LoVo (cell line): ENCODE measurements around the gene CDKN2A.
"Not testable (repeated sequence)": the region's sequence is repeated elsewhere in the genome, so short reads cannot be mapped to it uniquely, and the experiment has no call there.

Experiments
- DNase-seq: peaks from one replicate; pipeline ENCODE4 v3.0.0-alpha.2; 2016; ENCODE audit warnings: low spot score

The CDKN2A gene

DNA sequence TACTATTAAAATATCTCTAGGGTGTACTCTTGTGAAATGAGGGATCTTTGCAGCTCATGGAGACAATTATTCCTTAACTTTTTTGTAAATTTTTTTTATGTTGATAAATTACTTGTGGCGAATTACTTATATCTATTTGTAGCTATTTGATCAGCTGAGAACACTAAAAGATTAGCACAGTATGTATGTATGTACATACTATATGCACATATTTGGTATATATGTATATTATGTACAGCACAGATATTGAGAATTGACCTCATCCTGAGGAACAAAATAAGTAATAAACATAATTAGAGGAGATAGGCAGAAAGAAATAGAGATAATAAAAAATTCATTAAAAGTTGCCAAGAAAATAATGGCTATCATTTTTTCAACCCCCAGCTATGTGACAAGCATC, 11.8 kb downstream of the CDKN2A start:
- DNase-seq = no peak

GRCh38 chr9:21976334-21976875, 17.8 kb downstream of the CDKN2A start:
- DNase-seq = no peak

- DNase-seq = peak; percentile 16
Observed at GRCh38 chr9:21974722-21975409, 19.3 kb downstream of the CDKN2A start.

- no peak for DNase-seq
Observed at GRCh38 chr9:21974343-21974721, 19.9 kb downstream of the CDKN2A start.

DNA sequence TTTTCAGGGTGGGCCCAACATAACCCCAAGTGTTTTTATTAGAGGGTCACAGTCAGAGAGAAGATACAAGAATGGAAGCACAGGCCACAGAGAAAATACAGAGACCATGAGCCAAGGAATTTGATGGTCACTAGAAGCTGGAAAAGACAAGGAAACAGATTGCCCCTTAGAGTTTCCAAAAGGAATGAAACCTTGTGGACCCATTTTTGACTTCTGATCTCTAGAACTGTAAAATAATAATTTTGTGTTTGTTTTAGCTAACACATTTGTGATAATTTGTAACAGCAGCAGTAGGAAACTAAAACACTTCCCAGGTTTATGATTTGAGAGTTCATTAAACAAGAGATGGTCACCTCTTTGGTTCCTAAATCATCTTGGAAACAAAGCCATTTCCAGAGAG, 21.8 kb downstream of the CDKN2A start:
- DNase-seq = no peak

DNA sequence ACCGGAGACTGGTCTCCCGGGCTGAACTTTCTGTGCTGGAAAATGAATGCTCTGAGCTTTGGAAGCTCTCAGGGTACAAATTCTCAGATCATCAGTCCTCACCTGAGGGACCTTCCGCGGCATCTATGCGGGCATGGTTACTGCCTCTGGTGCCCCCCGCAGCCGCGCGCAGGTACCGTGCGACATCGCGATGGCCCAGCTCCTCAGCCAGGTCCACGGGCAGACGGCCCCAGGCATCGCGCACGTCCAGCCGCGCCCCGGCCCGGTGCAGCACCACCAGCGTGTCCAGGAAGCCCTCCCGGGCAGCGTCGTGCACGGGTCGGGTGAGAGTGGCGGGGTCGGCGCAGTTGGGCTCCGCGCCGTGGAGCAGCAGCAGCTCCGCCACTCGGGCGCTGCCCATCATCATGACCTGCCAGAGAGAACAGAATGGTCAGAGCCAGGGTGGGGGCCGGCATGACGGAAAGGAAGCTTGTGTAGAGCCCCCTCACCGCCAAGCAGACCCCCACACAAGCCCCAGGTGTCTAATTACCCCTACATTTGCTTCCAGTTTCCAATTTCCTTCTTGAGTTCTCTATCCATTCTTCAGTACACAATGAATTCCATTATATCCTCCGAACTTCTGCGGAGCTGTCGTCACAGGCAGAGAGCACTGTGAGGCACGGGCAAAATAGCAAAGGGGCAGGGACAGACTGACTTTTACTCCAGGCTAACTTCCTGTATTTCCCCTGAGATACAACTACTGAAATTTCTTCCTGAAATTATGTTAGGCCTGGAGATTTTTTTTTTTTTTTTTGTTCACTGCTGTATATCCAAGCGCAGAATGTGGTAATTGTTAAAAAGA, 23.2 kb downstream of the CDKN2A start:
- DNase-seq = no peak

GRCh38 chr9:21969951-21970799, 24.0 kb downstream of the CDKN2A start:
- no peak for DNase-seq

DNA sequence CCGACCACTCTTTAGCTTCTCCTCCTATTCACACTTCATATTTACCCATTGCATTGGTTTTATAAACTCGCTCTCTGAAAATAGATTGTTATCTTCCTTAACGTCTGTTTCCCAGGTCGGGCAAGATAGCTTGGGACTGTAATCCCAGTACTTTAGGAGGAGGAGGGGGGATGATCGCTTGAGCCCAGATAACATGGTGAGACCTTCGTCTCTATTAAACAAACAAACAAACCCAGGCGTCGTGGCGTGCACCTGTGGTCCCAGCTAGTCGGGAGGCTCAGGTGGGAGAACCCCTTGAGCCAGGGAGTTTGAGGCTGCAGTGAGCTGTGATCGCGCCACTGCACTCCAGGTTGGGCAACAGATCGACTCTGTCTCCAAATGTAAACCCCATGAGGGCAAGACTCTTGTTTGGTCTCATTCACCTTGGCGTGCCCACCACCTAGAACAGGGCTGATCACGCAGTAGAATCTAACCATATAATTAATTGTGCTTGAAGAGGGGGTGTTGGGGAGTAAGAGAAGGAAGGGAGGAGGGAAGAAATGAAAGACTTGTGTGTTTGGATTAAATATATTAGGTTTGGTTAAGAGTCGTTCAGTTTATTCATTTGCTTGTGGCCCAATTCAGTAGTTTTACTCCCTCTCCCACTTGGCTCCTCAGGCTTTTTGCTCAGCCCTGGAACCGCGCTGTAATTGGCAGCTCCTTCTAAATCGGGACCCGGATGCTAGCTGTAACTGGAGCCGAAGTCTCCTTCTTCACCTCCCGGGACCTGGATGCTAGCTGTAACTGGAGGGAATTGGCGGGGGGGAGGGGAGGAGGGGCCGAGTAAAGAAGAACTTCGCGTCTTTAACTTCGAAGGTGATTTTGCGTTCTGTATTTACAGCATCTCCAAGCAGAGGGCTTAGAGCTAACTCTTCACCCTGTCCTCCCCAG, 24.9 kb downstream of the CDKN2A start:
- DNase-seq = no peak

GRCh38 chr9:21968331-21969010, 25.7 kb downstream of the CDKN2A start:
- no peak for DNase-seq

GRCh38 chr9:21967702-21968101, 26.5 kb downstream of the CDKN2A start:
- DNase-seq = no peak

- DNase-seq = no peak
Observed at GRCh38 chr9:21967169-21967568, 27.0 kb downstream of the CDKN2A start.

DNA sequence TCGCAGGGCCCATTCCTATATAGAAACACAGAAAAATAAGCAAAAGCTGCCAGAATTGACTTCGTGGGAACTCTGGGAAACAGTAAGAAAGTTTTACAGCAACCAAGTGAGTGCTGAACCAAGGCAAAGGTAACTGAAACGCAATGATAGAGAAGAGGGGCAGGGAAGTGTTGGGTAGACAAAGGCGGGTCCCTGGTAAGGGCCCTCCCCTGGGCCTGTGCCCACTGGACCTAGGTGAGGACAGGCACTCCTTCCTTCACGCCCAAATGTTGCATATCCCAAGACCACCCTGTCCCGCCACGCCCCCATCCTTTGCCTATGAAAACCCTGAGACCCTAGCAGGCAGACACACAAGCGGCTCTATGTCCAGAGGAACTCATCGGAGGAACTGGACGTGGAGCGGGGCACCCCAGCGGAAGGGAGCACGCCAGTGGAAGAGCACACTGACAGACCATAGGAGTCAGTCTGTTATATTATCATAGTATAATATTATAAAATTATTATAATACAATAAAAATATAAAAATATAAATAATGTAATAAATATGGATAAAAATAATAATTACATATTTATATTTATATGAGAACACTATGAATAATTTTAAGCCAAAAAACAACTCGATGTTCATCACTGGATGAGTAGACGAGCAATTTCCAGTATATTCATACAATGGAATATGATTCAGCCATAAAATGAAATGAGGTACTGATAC, 27.9 kb downstream of the CDKN2A start:
- DNase-seq = no peak

DNA sequence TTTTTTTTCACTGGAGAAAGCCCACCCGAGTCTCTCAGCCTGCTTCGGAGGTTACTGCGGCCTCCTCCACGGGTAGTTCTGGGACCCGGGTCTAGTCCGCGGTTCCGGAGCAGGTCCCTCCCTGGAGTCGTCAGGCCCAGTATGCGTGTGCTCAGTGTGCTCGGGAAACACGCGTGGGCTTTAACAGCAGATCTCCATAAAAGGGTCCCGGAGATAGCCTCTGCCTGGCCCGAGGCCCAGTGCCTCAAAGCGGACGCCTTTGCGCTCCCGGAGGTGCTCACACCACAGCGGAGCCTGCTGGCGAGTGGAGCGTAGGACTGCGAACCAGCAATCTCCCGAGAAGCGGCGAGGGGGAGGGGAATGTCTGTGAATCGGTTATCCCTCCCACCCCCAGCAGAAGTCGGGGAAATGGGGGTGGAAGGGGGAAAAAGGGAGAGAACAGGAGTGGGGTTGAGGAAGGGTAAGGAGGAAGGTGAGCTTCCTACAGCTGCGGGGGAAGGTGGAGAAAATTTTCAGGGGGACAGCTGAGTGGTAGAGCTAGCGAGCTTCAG, 28.7 kb downstream of the CDKN2A start:
- no peak for DNase-seq

DNA sequence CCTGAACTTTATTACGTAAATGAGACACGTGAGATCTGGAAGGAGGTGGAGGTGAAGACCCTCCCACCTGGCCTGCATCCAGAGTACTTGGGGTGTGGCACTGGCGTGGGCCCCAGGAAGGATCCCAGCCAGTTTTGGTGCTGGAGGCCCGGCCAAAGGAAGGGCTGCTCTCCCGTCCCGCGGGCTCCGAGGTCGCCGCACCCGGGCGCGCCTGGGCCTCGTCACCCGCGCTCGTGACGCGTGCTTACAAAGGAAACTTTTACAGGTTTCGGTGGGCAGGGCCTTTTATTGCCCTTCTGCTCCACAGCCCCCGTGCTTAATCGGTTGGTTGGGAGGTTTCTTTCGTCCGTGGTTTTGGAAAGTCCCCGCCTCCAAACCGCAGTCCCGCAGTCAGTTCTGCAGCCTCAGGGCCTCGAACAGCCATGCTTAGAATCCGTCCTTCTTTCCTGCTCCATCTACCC, 29.2 kb downstream of the CDKN2A start:
- no peak for DNase-seq

DNA sequence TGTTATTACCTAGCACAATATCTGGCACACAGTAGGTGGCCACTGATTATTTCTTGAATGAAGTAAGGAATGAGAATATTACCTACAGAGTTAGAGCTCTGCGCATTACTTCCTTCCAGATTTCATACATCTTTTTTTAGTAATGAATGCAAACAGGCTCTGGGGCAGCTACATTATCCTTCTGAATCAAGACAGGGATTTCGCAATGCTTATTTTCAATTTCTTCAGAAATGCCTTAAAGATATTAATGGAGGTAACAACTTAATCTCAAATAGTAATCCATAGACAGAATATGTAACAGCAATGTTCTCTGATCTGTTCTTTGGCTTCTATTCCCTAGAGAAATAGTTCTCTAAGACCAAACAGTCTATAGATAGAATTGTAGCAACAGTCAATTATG, 32.6 kb downstream of the CDKN2A start:
- no peak for DNase-seq

DNA sequence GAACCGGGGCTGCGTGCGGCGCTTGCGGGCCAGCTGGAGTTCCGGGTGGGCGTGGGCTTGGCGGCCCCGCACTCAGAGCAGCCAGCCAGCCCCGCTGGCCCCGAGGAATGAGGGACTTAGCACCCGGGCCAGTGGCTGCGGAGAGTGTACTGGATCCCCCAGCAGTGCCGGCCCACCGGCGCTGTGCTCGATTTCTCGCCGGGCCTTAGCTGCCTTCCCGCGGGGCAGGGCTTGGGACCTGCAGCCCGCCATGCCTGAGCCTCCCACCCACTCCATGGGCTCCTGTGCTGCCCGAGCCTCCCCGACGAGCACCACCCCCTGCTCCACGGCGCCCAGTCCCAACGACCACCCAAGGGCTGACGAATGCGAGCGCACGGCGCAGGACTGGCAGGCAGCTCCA, 34.9 kb downstream of the CDKN2A start:
- not testable (repeated sequence) for DNase-seq

- DNase-seq = no peak
Observed at GRCh38 chr9:21958833-21959232, 35.4 kb downstream of the CDKN2A start.

DNA sequence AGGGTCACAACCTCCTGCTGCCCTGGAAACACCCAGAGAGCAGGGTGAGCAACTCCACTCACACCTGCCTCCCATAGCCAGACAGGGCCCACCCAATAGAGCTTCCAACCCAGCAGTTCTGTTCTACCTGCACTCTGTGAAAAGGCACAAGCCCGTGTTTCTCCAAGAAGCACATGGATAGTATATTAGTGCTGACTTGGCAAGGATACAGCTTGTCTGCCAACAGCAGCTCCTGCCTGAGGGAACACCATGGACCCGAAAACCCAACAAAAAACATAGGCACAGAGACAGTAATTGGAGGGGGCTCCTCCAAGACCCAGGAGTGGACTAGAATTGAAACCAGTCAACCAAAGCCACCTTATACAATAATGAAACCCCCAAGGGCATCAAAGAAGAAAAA, 48.6 kb downstream of the CDKN2A start:
- no peak for DNase-seq

- no peak for DNase-seq
Observed at GRCh38 chr9:21943464-21943863, 50.7 kb downstream of the CDKN2A start.
